Brain microvascular endothelial cell (primary cell): ENCODE data around the gene NINJ2.
"Not testable (repeated sequence)": the region's sequence is repeated elsewhere in the genome, so short reads cannot be mapped to it uniquely, and the experiment has no call there.

ENCODE experiments used
- DNase-seq: peaks from one replicate; pipeline ENCODE4 v3.0.0-alpha.2; 2020
- H3K27ac ChIP-seq: fragments of 250-450 bp; sonication (Bioruptor Pico); 2 replicates; pipeline ENCODE4 v1.5.1; 2020; ENCODE audit warnings: mild to moderate bottlenecking, moderate library complexity
- H3K27me3 ChIP-seq: fragments of 250-450 bp; sonication (Bioruptor Pico); replicated peaks from 2 replicates; pipeline ENCODE4 v1.5.1; 2020; ENCODE audit warnings: mild to moderate bottlenecking
- H3K36me3 ChIP-seq: fragments of 250-450 bp; sonication (Bioruptor Pico); replicated peaks from 2 replicates; pipeline ENCODE4 v1.5.1; 2020; ENCODE audit warnings: mild to moderate bottlenecking
- H3K4me3 ChIP-seq: 2 replicates; pipeline ENCODE4 v1.5.1; 2011; ENCODE audit warnings: low read depth, mild to moderate bottlenecking, control low read depth, low read length, moderate library complexity
- CTCF ChIP-seq: IDR thresholded peaks from 2 replicates; pipeline ENCODE4 v1.5.1; 2011; ENCODE audit warnings: low read depth, mild to moderate bottlenecking, moderate library complexity, low read length, control low read depth, inconsistent platforms; ENCODE audit errors: missing control alignments
- in situ Hi-C: cut with HindIII; loops from 2 replicates; pipeline ENCODE4 v1.10.0; 2017; ENCODE audit warnings: low sequenced_read_pairs, low pct_ligation_motif_present

Gene NINJ2

DNA sequence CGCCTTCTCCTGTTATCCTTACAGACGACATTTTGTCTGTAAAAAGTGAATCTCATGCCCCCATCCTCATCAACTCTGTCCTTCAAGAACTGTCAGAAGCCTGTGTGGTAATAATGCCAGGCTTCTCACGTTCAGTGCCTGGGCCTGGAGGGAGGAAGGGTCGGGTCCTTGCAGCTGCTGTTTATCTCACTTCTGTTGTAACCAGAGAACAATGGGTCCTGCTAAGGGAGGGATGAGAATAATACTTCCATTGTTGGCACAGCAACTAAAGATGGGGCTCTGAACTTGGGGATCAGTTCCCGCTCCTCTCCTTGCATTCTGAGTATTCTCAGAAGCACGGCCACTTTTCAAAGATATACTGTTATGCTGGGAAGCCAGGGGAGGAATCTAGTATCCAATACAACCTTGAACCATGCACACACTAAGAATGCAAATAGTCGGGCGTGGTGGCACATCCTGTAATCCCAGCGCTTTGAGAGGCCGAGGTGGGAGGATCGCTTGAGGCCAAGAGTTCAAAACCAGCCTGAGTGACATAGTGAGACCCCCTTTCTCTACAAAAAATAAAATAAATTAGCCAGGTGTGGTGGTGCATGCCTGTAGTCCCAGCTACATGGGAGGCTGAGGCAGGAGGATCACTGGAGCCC, 38.8 kb upstream of the NINJ2 start:
- Histone ChIP-seq H3K36me3 (no peaks in the 10 kb centered on the region), H3K27me3 (no peaks in the 10 kb centered on the region), H3K4me3 (no peak overlapping the region), H3K27ac (no peak overlapping the region)
- no peak for DNase-seq
- no peak for TF ChIP-seq CTCF
- in situ Hi-C loops: no loop called here

- DNase-seq: no peak
- TF ChIP-seq CTCF: no peak
- no peak overlapping the region for H3K27ac ChIP-seq
- in situ Hi-C loops: no loop called here
- no peak overlapping the region for H3K4me3 ChIP-seq
- no peaks in the 10 kb centered on the region for H3K36me3 ChIP-seq
- no peaks in the 10 kb centered on the region for H3K27me3 ChIP-seq
Observed at GRCh38 chr12:700016-700415, 36.8 kb upstream of the NINJ2 start.

GRCh38 chr12:698222-698621, 35.0 kb upstream of the NINJ2 start:
- H3K4me3 ChIP-seq, in situ Hi-C loops, H3K27me3 ChIP-seq, DNase-seq, H3K27ac ChIP-seq, H3K36me3 ChIP-seq: not testable (repeated sequence)

DNA sequence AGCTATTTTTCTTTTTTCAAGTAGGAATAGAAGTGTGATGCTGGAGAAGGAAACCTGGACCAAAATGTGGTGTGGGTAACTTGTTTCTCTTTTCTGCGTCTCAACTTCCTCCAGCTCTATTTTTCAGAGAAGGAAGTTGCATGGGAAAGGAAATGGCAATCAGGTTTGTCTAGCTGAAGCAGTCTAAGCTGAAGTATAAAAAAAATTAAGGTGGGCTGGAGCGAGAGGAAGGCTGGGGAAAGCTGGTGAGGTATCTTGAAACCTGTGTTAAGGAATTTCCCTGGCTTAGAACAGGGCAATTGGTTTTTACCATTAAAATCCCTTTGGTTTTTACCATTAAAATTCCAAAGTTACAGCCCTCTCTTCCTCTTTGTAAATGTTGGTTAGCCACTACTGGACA, 34.2 kb upstream of the NINJ2 start:
- no peak overlapping the region for H3K4me3 ChIP-seq
- no peaks in the 10 kb centered on the region for H3K36me3 ChIP-seq
- in situ Hi-C loops: no loop called here
- no peak overlapping the region for H3K27ac ChIP-seq
- no peaks in the 10 kb centered on the region for H3K27me3 ChIP-seq
- DNase-seq: no peak
- TF ChIP-seq CTCF: no peak

GRCh38 chr12:694734-695503, 31.7 kb upstream of the NINJ2 start:
- Histone ChIP-seq H3K27me3 (no peaks in the 10 kb centered on the region), H3K4me3 (no peak overlapping the region), H3K36me3 (no peaks in the 10 kb centered on the region), H3K27ac (no peak overlapping the region)
- peak; percentile 1 for TF ChIP-seq CTCF
- no peak for DNase-seq
- in situ Hi-C loops: no loop called here

DNA sequence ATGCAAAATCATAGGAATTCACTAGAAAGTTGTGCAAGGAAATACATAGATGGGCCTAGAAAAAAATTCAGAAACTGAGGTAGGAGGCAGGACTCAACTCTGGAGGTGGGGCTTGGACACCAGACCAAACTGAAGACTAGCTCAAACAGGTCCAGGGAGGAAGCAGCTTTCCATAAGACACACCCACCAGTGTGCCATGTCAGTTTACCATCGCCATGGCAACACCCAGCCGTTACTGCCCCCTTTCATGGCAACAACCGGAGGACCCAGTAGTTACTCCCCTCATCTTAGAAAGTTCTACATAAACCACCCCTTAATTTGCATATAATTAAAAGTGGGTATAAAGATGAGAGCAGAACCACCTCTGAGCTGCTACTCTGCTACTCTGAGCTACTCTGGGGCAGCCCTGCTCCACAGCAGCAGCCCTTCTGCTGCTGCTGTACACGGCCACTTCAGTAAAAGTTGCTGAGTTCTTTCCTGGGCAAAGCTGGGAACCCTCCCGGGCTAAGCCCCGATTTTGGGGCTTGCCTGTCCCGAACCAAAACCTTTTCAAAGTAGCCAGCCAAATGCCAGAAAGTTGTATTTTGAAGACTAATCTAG, 30.8 kb upstream of the NINJ2 start:
- H3K27ac ChIP-seq: no peak overlapping the region
- no peaks in the 10 kb centered on the region for H3K36me3 ChIP-seq
- in situ Hi-C loops: no loop called here
- no peak for DNase-seq
- no peaks in the 10 kb centered on the region for H3K27me3 ChIP-seq
- no peak overlapping the region for H3K4me3 ChIP-seq
- TF ChIP-seq CTCF: no peak
